Stomach (tissue), 4 donors: ENCODE results near the gene SCN8A.

Source experiments
- CTCF ChIP-seq, 7 experiments: fragments of 450-650 bp in 4 of 7; fragments of 200-600 bp in 3 of 7; sonication (generic) in 3 of 7; IDR thresholded peaks; one replicate each; pipeline ENCODE4 v1.5.1; 2016 to 2019; ENCODE audit warnings: antibody characterized with exemption in 7 of 7, control low read depth in 2 of 7, mild to moderate bottlenecking in 1 of 7
- POLR2AphosphoS5 ChIP-seq, 3 donors: sonication (generic); formaldehyde crosslinking; IDR thresholded peaks; one replicate each; pipeline ENCODE4 v1.6.1; 2016; ENCODE audit warnings: antibody characterized with exemption in 3 of 3

- TF ChIP-seq CTCF (IDR thresholded peaks at IDR 0.05) (no peak), POLR2AphosphoS5 (IDR thresholded peaks at IDR 0.05) (no peak)
Observed at GRCh38 chr12:51730745-51731144, 139.7 kb downstream of the SCN8A start.
